HepG2 (cell line): ENCODE results near the gene STARD5. TPM values are rescaled to one million over a fixed set of nuclear protein-coding genes. Genes with fewer than 3 reads are reported as not detected.

Source experiments
- ATAC-seq: fragments of 200-7000 bp; cut with Tn5 transposase; 3 replicates; pipeline ENCODE4 v1.9.1; 2020; ENCODE audit warnings: mild to moderate bottlenecking, moderate library complexity
- BruUV-seq: library from RNA; stranded (reverse); fragments of 400-500 nt; replicated peaks from 2 replicates; lab custom pipeline; 2021; lab: Mats Ljungman, UMichigan
- CTCF ChIA-PET: fragments of 300-600 bp; formaldehyde crosslinking; extraction: SDS; loops from one replicate; lab custom pipeline; 2021; ENCODE audit warnings: low total read pairs, inconsistent platforms, low intra/inter-chr PET ratio; lab: Yijun Ruan, JAX
- POLR2A ChIA-PET: fragments of 350-600 bp; sonication (Branson Sonifier 250); formaldehyde crosslinking; loops from one replicate; lab custom pipeline; 2020; ENCODE audit warnings: antibody characterized with exemption, inconsistent platforms; lab: Yijun Ruan, JAX
- DNase-seq: peaks from one replicate; pipeline ENCODE4 v3.0.0-alpha.2; 2015; ENCODE audit warnings: low spot score
- FAIRE-seq: peaks from 3 replicates; lab custom pipeline; 2011; peaks lifted over from hg19 to GRCh38; lab: Jason Lieb, UNC
- H2AFZ ChIP-seq: one replicate; pipeline ENCODE4 v1.6.1; 2011; ENCODE audit warnings: low read length, inconsistent platforms
- H3K27ac ChIP-seq: fragments of 300-600 bp; 3 replicates; pipeline ENCODE4 v1.8.0; 2011; ENCODE audit warnings: mixed run types, mild to moderate bottlenecking, mixed read lengths, low read length, inconsistent platforms; ENCODE audit not compliant: insufficient read depth; ENCODE audit errors: extremely low read length
- H3K27me3 ChIP-seq, 2 experiments: fragments of 200-600 bp in 1 of 2; 2 replicates in 1 of 2; 3 replicates in 1 of 2; pipeline versions ENCODE4 v1.6.0 to v1.8.0; 2011; ENCODE audit warnings: low read length in 2 of 2, mild to moderate bottlenecking in 2 of 2, moderate library complexity in 2 of 2, inconsistent platforms in 1 of 2; ENCODE audit not compliant: insufficient read depth in 2 of 2, control insufficient read depth in 1 of 2
- H3K36me3 ChIP-seq, 2 experiments: fragments of 200-600 bp in 1 of 2; replicated peaks in 1 of 2; 2 replicates in 1 of 2; 3 replicates in 1 of 2; pipeline versions ENCODE4 v1.5.1 to v1.8.0; 2011; ENCODE audit warnings: low read length in 2 of 2, inconsistent platforms in 1 of 2; ENCODE audit not compliant: insufficient read depth in 2 of 2, control insufficient read depth in 1 of 2
- H3K4me1 ChIP-seq: 2 replicates; pipeline ENCODE4 v1.5.1; 2012; ENCODE audit warnings: low read length, inconsistent platforms; ENCODE audit not compliant: insufficient read depth
- H3K4me2 ChIP-seq: 2 replicates; pipeline ENCODE4 v1.6.0; 2011; ENCODE audit warnings: low read depth, low read length, inconsistent platforms
- H3K4me3 ChIP-seq, 3 experiments: fragments of 200-600 bp in 1 of 3; sonication (generic), shearing (Covaris generic) in 1 of 3; replicated peaks in 1 of 3; 2 replicates each; pipeline ENCODE4 v1.5.1; 2011 to 2016; ENCODE audit warnings: low read length in 3 of 3, inconsistent platforms in 2 of 3, low read depth in 2 of 3, mild to moderate bottlenecking in 2 of 3, control low read depth in 1 of 3, mixed read lengths in 1 of 3; ENCODE audit not compliant: insufficient read depth in 1 of 3
- H3K79me2 ChIP-seq: one replicate; pipeline ENCODE4 v1.6.1; 2011; ENCODE audit warnings: low read length, inconsistent platforms; ENCODE audit not compliant: insufficient read depth
- H3K9ac ChIP-seq: 2 replicates; pipeline ENCODE4 v1.6.0; 2011; ENCODE audit warnings: mild to moderate bottlenecking, low read depth, low read length, inconsistent platforms; ENCODE audit not compliant: insufficient read depth
- H3K9me3 ChIP-seq: 2 replicates; pipeline ENCODE4 v1.5.1; 2012; ENCODE audit warnings: mild to moderate bottlenecking, low read length
- H4K20me1 ChIP-seq: 2 replicates; pipeline ENCODE4 v1.6.0; 2011; ENCODE audit warnings: inconsistent platforms, mild to moderate bottlenecking, low read length, moderate library complexity; ENCODE audit not compliant: insufficient read depth
- CREB3 ChIP-seq: sonication (generic); formaldehyde crosslinking; IDR thresholded peaks from 2 replicates; pipeline ENCODE4 v1.5.0; 2020; ENCODE audit warnings: missing genetic modification reagents
- CTCF ChIP-seq: sonication (generic); formaldehyde crosslinking; IDR thresholded peaks from 2 replicates; pipeline ENCODE4 v1.5.0; 2020; ENCODE audit warnings: mild to moderate bottlenecking, missing genetic modification reagents, moderate library complexity
- HNRNPK ChIP-seq: fragments of 200-400 bp; formaldehyde crosslinking; IDR thresholded peaks from 2 replicates; pipeline ENCODE4 v1.6.1; 2018; ENCODE audit warnings: low read length, low read depth, moderate library complexity, mild to moderate bottlenecking; ENCODE audit not compliant: poor library complexity, severe bottlenecking
- PAWR ChIP-seq: sonication (generic); formaldehyde crosslinking; IDR thresholded peaks from 2 replicates; pipeline ENCODE4 v1.4.0; 2020; ENCODE audit warnings: missing genetic modification reagents, mild to moderate bottlenecking, borderline replicate concordance
- POLR2AphosphoS2 ChIP-seq: IDR thresholded peaks from 2 replicates; pipeline ENCODE4 v1.6.1; 2011; ENCODE audit warnings: low read depth, low read length, improper control_type of control experiment
- RAD21 ChIP-seq: fragments of 450-650 bp; formaldehyde crosslinking; IDR thresholded peaks from 2 replicates; pipeline ENCODE4 v1.5.0; 2020; ENCODE audit warnings: mild to moderate bottlenecking
- REL ChIP-seq: sonication (generic); formaldehyde crosslinking; conservative IDR thresholded peaks from 2 replicates; pipeline ENCODE4 v1.8.0; 2022; ENCODE audit warnings: mild to moderate bottlenecking, missing genetic modification reagents, moderate library complexity
- SMC3 ChIP-seq: IDR thresholded peaks from 2 replicates; pipeline ENCODE4 v1.6.1; 2011; ENCODE audit warnings: low read length, improper control_type of control experiment
- STAG1 ChIP-seq: sonication (generic); formaldehyde crosslinking; IDR thresholded peaks from 2 replicates; pipeline ENCODE4 v1.4.0; 2020; ENCODE audit warnings: missing genetic modification reagents
- TCF12 ChIP-seq, 2 experiments: fragments of 450-650 bp in 1 of 2; sonication (generic) in 1 of 2; formaldehyde crosslinking in 1 of 2; IDR thresholded peaks; 2 replicates each; pipeline versions ENCODE4 v1.6.1 to v1.8.0; 2017 to 2022; ENCODE audit warnings: antibody characterized with exemption in 1 of 2, mild to moderate bottlenecking in 1 of 2, missing genetic modification reagents in 1 of 2, moderate library complexity in 1 of 2
- WGBS: methylation state at CpG from one replicate; pipeline ENCODE4 v1.1.6; 2017; ENCODE audit warnings: low lambda C conversion rate; 5-methylcytosine and 5-hydroxymethylcytosine counted together
- in situ Hi-C: cut with HindIII; loops from 2 replicates; pipeline ENCODE4 v1.10.0; 2017; ENCODE audit warnings: low pct_unique_long_range_greater_than_20kb; ENCODE audit not compliant: extremely low pct_ligation_motif_present
- intact Hi-C: fragments of 100-400 bp; cut with micrococcal nuclease; formaldehyde crosslinking; loops from one replicate; pipeline ENCODE4 v1.10.0; 2022; ENCODE audit not compliant: unreplicated experiment
- polyA plus RNA-seq, 8 experiments: library from polyadenylated mRNA; depleted of rRNA in 3 of 8; stranded (reverse) in 7 of 8; unstranded in 1 of 8; fragments of >200 nt; fragmentation: Illumina TruSeq in 4 of 8; extraction: Trizol in 4 of 8; gene quantifications; 2 replicates each; pipeline versions ENCODE4 v1.2.1 to v1.2.3, GENCODE V29; 2011 to 2016; ENCODE audit warnings: low read depth in 4 of 8, missing spikeins in 1 of 8, mixed read lengths in 1 of 8; ENCODE audit not compliant: insufficient read depth in 1 of 8
- total RNA-seq, 5 experiments: library from RNA; depleted of rRNA; stranded (reverse); fragments of >200 nt; fragmentation: Illumina TruSeq; extraction: Trizol; gene quantifications; 2 replicates each; pipeline ENCODE4 v1.2.3, GENCODE V29; 2016; ENCODE audit warnings: low read depth in 1 of 5

The STARD5 gene
- total and polyA plus RNA-seq, 2 of the 13 experiments (the other 11 are each of a cell fraction or from before 2014, with no cell fraction given), result 3.1 to 3.5 TPM

- CTCF ChIA-PET, result interaction anchor here (1.0 to 2.2 kb wide), 4 partner anchors 61 to 205 kb away, joined by 3 to 24 read pairs (median 7); no protein-coding TSS in a partner anchor
- in situ Hi-C loops (loop anchor here (5.0 kb wide), 1 partner anchor 126 kb away; no protein-coding TSS in a partner anchor), intact Hi-C loops (loop anchor here (1.0 kb wide), 1 partner anchor 61 kb away; no protein-coding TSS in a partner anchor)
- peaks cover 0 to 2% of the 10 kb centered on the region in 2 experiments; a peak in 1 of 5 replicates for H3K27me3 ChIP-seq
- H3K4me1 ChIP-seq, result no peaks in the 10 kb centered on the region
- DNase-seq (no peak), ATAC-seq (no peak), FAIRE-seq (no peak)
- 8% methylated on average over 3 of the region's 3 CpGs for WGBS
- no peak overlapping the region for H2AFZ ChIP-seq
- TF ChIP-seq PAWR (no peak), CREB3 (no peak)
- BruUV-seq, result no TSS peak
- H3K36me3 ChIP-seq, result no peaks in the 10 kb centered on the region
- H4K20me1 ChIP-seq, result no peaks in the 10 kb centered on the region
- no peak overlapping the region for H3K4me2 ChIP-seq
- no peak overlapping the region for H3K4me3 ChIP-seq
- H3K9me3 ChIP-seq, result no peaks in the 10 kb centered on the region
- no peaks in the 10 kb centered on the region for H3K79me2 ChIP-seq
- H3K27ac ChIP-seq, result no peak overlapping the region
- H3K9ac ChIP-seq, result no peak overlapping the region
- POLR2A ChIA-PET, result no interaction called here
Observed at GRCh38 chr15:81275711-81276392, 48.1 kb downstream of the STARD5 start.

- 5% methylated on average over 11 of the region's 11 CpGs for WGBS
- peak; percentile 92 for FAIRE-seq
- no peaks in the 10 kb centered on the region for H3K79me2 ChIP-seq
- peak; percentile 63 for DNase-seq
- ChIA-PET CTCF (interaction anchor here (1.0 to 2.2 kb wide), 3 partner anchors 61 to 205 kb away, joined by 3 to 24 read pairs (median 11); no protein-coding TSS in a partner anchor), POLR2A (no interaction called here)
- intact Hi-C loops, result loop anchor here (1.0 kb wide), 1 partner anchor 62 kb away; no protein-coding TSS in a partner anchor
- H3K4me1 ChIP-seq, result no peaks in the 10 kb centered on the region
- H3K9ac ChIP-seq, result no peak overlapping the region
- no peaks in the 10 kb centered on the region for H3K36me3 ChIP-seq
- peak; percentile 90 for TF ChIP-seq CTCF
- TF ChIP-seq SMC3, result peak; percentile 95
- peak; percentile 87 for TF ChIP-seq STAG1
- TF ChIP-seq REL (CRISPR knock-in tag), result no peak
- TF ChIP-seq TCF12 (IDR thresholded peaks at IDR 0.05), result no peak
- no peak for TF ChIP-seq TCF12 (CRISPR knock-in tag; IDR thresholded peaks at IDR 0.05)
- TF ChIP-seq RAD21 (CRISPR knock-in tag), result peak; percentile 64; the same call in 1 of the 2 replicates
- no peak for TF ChIP-seq POLR2AphosphoS2
- peak; percentile 58 for TF ChIP-seq HNRNPK
- no peak overlapping the region for H3K27ac ChIP-seq
- H2AFZ ChIP-seq, result no peak overlapping the region
- in situ Hi-C loops, result loop anchor here (5.0 kb wide), 1 partner anchor 127 kb away; no protein-coding TSS in a partner anchor
- no TSS peak for BruUV-seq
- ATAC-seq, result peak; percentile 91
- H3K9me3 ChIP-seq, result no peaks in the 10 kb centered on the region
- H3K4me2 ChIP-seq, result no peak overlapping the region
- H3K27me3 ChIP-seq, result no peaks in the 10 kb centered on the region
- no peaks in the 10 kb centered on the region for H4K20me1 ChIP-seq
- no peak overlapping the region for H3K4me3 ChIP-seq
Observed at GRCh38 chr15:81274931-81275707, 48.8 kb downstream of the STARD5 start.
